DMS 273 (cell line): ENCODE measurements around the gene LRRC26.

Experiments used
- DNase-seq: peaks from one replicate; lab custom pipeline; 2025; ENCODE audit not compliant: unreplicated experiment; lab: John Stamatoyannopoulos, UW

Gene LRRC26

DNA sequence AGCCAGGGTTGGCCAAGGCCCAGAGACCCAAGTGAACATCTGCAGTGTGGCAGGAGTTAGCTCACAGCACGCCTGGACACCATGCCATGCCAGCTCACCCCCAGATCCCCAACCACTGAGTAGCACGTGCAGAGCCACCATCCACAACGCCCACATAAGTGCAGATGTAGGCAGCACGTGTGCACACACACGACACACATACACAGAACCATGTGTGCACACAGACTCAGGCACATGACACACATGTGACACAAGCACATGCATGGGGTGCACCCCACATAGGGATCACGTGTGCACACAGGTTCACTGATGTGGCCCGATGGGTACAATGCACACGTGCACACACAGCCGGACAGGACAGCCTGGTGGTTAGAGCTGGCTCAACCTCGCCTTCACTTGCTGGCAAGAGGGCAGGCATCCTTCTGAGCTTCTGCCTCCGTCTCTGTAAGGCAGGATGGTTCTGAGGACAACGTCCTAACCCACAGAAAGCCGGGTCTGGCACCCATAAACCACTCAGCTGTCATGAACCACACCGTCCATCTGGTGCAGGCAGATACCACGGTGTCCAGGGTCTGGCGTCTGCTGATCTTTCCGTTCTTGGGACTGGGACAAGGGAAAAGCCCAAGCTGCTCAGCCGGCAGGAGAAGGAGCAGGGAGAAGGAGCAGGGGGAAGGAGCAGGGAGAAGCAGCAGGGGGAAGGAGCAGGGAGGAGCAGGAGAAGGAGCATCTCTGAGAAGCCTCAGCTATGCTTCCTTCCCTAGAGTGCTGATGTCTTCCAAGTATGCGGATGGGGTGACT, 12.0 kb downstream of the LRRC26 start:
- peak; percentile 75 for DNase-seq

DNA sequence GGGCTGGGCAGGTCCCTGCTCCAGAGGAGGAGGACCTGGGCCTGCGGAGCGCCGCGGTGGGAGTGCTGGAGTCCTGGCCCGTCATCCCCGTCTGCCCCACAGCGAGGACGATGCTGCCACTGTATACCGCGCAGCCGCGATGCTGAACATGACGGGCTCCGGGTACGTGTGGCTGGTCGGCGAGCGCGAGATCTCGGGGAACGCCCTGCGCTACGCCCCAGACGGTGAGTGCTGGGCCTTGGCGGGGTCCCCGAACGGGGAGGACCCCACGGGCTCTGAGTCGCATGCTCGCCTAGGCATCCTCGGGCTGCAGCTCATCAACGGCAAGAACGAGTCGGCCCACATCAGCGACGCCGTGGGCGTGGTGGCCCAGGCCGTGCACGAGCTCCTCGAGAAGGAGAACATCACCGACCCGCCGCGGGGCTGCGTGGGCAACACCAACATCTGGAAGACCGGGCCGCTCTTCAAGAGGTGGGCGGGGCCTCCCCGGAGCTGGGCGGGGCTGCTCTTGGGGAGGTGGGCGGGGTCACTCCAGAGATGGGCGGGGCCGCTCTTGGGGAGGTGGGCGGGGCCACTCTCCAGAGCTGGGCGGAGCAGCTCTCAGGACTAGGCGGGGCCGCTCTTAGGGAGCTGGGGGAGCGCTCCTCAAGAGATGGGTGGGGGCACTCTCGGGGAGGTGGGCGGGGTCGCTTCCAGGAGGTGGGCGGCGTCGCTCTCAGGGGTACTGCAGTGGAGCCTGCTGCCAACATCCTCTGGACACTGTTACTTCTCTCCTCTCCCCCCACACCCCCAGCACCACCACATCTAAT, 13.1 kb downstream of the LRRC26 start:
- DNase-seq = no peak

DNA sequence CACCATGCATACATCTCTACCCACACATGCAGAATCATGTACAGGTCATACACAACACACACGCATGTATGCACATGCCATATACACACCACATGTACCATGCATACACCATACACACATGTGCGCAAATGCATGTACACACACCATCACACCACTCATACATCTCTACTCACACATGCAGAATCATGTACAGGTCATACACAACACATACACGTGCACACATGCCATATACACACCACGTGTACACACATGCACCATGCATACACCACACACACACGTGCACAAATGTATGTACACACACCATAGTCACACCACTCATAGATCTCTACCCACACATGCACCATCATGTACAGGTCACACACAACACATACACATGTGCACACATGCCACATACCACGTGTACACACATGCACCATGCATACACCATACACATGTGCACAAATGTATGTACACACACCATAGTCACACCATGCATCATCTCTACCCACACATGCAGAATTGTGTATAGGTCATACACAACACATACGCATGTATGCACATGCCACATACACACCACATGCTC, 16.9 kb downstream of the LRRC26 start:
- no peak for DNase-seq

DNA sequence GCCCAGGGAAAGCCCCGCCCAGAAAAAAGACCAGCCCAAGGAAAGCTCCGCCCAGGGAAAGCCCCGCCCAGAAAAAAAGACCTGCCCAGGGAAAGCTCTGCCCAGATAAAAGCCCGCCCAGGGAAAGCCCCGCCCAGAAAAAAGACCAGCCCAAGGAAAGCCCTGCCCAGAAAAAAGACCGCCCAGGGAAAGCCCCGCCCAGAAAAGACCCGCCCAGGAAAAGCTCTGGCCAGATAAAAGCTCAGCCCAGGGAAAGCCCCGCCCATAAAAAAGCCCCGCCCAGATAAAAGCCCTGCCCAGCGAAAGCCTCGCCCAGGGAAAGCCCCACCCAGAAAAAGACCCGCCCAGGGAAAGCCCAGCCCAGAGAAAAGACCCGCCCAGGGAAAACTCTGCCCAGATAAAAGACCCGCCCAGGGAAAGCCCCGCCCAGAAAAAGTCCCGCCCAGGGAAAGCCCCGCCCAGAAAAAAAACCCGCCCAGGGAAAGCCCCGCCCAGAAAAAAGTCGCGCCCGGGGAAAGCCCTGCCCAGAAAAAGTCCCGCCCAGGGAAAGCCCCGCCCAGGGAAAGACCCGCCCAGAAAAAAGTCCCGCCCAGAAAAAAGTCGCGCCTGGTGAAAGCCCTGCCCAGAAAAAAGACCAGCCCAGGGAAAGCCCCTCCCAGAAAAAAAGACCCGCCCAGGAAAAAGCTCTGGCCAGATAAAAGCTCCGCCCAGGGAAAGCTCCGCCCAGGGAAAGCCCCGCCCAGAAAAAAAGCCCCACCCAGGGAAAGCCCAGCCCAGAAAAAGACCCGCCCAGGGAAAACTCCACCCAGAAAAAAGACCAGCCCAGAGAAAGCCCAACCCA, 19.0 kb downstream of the LRRC26 start:
- DNase-seq = peak; percentile 50

DNA sequence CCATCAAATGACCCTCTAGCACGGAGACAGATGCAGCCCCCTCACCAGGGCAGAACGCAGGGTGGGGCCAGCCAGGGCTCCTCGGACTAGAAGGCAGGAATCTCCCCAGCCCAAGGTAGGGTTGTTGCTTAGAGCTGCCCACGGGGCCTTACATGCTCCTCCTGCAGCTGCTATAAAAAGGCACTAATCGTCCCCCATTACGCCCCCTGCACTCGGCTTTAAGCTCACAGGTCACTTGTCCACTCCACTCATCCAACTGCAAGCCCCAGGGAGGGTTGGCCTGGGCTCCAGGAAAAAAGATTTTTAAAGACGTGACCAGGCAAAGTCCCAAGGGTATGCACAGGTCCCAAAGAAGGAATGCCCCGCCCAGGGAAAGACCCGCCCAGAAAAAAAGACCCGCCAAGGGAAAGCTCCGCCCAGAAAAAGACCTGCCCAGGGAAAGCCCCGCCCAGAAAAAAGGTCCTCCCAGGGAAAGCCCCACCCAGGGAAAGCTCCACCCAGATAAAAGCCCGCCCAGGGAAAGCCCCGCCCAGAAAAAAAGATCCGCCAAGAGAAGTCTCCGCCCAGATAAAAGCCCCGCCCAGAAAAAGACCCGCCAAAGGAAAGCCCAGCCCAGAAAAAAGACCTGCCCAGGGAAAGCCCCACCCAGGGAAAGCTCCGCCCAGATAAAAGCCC, 19.8 kb downstream of the LRRC26 start:
- DNase-seq = no peak

DNA sequence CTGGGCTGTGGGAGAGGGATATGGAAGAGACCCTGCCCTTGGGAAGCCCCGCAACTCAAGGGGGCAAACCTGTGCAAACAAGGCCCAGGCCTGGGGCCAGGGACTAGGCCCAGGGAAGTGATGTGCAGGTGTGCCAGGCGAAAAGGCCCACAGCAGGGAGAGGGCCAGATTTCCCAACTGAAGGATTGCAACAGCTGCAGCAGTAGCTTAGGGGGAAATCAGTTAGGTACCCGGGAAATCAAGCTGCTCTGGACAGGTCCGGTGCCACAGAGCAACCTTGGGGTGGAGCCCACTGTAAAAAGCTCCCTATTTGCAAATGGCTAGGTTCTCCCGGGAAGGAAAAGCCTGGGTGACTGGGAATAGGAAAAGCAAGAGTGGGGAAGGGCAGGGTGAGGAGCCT, 20.5 kb downstream of the LRRC26 start:
- DNase-seq = no peak

DNA sequence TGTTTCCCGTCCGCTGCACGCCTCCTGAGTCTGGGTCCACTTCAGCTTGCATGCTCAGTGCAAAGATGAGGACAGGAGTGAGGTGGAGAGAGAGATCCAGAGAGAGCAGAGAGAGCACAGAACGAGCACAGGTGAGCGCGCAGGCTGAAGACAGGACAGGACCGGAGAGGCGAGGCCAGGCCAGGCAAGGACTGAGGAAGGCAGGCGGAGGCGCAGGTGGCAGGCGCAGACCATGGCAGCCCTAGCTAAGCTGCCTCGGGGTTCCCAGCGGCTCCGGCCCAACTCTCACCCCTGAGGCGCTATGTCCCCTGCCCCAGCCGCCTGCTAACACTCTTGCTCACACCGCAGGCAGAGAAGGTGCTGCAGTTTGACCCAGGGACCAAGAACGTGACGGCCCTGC, 21.2 kb downstream of the LRRC26 start:
- no peak for DNase-seq

DNA sequence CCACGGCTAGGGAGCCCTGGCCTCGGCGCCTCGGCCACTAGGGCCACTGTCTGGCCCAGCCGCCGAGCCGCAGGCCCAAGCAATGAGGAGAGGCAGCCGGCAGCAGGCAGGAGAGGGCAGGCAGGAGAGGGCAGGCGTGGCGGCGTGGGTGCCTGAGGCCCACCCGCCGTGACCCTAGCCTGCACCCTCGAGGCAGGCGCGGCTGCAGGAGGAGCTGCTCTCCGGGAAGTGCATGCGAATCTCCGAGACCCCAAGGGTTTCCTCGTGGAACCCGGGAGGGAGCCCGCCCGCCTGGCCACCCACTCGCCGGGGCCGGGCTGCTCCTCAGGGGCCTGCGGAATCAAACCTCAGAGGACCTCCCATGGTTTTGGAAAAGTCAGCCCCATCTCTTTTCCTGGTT, 21.6 kb downstream of the LRRC26 start:
- DNase-seq = no peak

DNA sequence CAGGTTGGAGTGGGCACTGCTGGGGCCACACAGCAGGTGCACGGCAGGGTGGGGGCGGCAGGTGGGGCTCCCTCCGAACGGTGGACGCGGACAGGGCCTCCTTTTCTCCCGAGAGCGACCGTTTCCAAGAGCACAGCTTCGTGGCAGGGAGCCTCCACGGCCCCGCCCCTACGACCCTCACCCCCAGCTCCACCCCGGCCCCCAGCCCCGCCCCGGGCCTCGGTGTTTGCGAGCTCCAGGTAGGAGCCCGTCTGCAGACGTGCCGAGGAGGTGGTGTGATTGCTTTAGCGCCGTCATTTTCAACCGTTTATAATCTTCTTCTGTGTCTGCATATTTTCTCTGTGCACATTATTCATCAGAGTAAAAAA, 22.1 kb downstream of the LRRC26 start:
- no peak for DNase-seq

DNA sequence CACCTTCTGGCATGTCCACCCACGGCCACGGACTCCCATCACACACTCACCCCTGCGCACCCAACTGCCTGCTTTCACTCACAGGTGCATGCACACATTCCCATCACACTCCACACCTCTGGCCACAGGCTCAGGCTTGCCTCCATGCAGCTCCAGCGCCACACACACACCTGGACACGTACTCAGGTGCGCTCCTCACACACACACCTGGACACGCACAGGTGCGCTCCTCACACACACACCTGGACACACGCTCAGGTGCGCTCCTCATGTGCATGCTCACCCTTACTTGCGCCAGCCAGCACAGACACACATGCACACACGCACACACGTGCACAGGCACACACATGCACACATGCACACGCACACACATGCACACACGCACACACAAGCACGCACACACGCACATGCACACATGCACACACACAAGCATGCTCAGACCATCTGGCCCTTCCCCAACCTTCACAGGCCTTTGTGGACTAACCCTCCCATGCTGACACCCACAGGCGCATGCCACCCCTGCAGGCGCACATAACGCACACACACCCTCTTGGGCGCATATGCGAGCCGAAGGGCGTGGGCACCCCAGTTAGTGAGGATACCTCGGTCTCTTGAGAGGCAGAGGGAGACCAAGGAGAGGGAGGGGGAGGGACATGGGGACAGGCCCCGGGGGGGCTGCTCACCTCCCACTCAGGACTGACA, 22.6 kb downstream of the LRRC26 start:
- DNase-seq = no peak

DNA sequence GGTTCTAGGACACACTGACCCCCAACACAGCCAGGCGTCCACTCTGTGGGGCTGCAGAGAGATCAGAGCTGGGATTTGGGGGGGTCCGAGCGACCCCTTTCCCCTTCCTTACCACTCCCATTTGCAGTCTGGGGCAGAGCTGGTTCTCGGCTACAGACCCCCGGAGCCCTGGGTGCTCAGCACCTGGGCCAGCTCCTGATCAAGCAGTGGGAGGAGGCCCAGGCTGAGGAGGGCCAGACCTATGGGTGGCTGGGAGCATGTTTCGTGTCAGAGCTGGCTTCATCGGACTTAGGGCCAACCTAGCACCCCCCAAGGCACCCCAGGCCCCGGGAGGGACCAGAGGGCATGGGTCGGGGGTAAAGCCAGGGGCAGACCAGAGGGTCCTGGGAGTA, 23.3 kb downstream of the LRRC26 start:
- no peak for DNase-seq

DNA sequence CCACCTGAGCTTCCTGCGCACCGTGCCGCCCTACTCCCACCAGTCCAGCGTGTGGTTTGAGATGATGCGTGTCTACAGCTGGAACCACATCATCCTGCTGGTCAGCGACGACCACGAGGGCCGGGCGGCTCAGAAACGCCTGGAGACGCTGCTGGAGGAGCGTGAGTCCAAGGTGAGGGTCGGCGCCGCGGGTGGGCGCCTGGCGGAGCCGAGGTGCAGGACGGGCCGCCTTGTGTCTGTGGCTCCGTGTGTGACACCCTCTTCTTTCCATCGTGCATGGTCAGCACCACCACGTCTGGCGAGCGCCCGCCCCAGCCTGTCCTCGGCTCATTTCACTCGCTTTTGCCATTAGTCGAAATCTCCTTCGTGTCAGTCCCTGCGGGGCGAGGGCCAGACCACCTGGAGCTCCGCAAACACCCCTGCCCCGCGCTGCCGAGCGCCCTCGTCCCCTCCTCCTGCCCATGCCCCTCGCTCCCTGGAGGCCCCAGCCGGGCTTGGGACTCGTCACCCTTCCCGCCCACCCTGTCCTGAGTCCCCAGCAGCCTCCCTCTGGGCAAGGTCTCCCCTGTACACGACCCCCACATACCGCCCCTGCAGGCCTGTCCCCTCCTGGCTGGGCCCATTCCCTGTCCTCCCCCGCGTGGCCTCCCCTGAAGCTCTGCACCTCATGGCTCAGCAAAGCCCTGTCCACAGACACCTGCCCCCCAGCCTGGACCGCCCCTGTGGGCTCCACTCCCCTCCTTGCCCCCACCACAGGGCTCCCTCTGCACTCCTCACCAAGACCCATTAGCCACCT, 23.9 kb downstream of the LRRC26 start:
- DNase-seq = no peak

DNA sequence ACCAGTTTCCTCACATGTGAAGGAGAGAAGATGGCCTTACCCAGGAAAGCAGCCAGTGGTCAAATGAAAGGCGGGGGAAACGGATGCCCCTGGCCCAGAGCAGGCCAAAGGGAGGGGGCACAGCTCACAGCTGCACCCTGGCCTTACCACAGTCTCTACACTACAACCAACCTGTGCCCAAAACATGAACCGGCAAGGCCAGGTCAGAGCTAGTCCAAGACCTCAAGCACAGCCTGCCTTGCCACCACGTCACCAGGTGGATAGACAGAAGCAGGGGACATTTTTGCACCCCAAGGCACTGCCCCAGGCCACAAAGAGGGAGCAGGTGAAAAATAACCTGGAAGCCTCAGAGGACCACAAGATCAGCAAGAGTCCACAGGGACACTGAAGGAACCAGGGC, 26.4 kb downstream of the LRRC26 start:
- DNase-seq = no peak

DNA sequence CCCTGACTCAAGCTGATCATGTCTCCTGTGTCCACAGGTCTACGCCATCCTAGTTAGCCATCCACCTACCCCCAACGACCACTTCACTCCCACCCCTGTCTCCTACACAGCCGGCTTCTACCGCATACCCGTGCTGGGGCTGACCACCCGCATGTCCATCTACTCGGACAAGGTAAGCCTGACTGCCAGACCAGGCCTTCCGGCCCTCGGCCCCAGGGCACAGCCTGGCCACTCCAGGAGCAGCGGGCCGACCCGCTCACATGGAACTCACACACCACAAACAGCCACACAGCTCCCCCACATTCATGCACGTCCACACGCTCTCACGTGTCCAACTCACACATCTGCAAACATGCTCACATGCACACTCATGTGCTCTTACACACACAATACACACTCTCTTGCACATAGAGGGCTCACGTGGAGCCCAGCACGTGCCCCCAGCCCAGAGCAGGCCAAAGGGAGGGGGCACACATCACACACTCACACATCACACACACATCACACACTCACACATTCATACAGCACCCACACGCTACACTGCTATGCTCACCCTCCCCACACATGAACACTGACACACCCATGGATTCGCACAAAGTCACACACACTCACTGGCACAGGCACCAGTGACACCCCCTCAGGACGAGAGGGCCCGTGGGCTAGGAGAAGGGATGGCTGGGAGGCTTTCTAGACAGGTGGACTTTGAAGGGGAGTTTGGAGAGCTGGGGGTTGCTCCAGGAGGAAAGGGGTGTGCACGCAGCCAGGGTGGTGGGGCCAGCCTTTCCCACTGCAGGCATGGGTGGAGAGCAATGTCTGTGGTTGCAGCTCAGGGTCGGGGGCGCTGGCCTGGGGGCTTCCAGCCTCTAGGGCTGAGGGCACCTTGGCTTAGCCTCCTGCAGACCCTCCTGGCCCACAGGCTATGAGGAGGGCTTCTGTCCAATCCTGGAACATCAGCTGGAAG, 27.6 kb downstream of the LRRC26 start:
- DNase-seq = no peak

DNA sequence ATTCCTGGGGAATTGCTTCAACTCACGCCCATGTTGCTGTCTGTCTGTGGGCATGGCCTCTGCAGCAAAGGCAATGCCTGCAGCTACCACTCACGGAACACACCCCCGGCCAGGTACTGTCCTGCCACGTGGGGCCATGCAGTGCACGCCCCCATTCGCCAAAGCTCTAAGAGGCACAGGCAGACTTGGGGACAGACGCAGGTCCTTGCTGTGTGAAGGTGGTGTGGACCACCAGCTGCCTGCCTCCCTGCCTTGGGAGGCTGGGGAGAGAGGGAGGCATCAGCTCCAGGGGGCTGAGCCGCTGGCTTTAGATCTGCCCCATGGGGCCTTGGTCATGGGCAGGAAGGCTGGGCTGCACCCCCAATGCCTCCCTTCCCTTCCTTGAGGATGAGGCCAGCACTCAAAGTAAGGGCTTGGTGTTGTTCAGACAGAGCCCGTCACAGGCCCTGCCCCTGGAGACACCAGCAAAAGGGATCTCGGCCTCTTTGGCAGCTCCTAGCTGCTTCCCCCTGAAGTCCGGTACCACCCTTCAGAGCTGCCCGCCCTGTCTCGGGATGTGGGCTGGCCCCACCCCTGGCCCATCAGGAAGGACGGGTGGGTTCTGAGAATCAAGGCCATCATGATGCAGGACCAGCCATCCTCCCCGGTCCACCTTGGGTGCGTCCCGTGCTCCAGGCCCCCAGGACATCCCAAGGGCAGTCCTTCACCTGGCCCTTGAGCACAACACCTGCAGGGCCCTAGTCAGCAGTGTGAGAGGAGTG, 28.6 kb downstream of the LRRC26 start:
- no peak for DNase-seq

DNA sequence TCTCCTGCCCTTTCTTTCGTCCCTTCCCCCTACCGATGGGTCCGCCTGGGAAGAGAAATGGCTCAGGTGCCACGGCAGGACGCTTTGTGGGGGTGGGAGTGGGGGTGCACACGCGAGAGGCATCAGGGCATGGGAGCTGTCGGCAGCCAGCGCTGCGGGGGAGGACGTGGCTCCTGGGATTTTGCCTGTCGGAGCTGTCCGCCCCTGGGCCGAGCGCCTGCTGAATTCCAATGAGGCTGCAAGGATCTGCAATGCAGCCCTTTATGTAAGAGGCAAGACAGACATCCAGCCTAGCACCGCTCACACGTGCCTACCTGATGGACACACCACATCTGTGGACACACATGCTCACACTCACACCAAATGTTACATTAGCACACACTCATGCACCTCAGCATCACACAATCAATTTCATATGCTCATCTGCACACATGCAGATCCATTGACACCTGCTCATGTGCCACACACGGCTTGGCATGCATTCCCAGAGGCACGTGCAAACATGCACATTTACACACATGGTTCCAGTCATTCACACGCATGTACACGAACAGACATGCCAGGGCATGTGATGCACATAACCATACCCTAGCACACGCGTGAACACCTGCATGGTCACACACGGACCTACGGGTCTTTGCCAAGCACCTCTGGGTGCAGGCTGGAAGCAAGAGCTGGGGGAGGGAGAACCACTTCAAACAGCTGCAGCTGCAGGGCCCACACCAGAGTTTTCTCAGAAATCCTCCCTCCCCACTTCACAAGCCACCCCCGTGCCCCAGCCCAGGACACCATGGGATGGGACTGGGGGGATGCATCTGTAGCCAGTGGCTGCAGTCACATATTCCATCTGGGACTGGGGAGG, 29.5 kb downstream of the LRRC26 start:
- DNase-seq = no peak
